ENCODE data around the gene ANKS6. TPM values are rescaled to one million over a fixed set of nuclear protein-coding genes. Genes with fewer than 3 reads are reported as not detected.

The ANKS6 gene
- total and polyA plus RNA-seq, 2 experiments from 2014 or later: 36.9 to 59.0 TPM

DNA sequence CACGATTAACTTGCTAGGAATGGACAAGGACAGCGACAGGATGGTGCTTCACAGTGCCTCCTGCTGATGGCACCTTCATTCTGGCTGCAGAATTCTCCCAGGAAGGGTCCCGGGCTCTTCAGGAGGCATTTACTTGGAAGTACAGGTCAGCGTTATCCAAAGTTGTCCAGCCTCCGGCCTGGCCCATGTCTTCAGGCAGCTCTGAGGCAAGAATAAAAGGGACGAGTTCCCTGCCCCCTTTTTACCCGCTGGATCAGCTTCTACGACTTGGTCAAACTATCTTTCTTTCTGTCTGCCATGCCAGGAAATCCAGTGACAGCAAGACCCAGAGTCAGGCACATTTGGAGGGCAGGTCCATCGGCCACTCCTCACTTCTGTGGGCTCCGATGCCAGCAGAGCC lies 64.3 kb downstream of the ANKS6 start:
- Histone ChIP-seq H3K9me2 (ENCODE audit: insufficient read depth) (no peaks in the 10 kb centered on the region), H4K20me1 (replicated peaks; ENCODE audit: insufficient read depth) (no peaks in the 10 kb centered on the region), H3K4me1 (ENCODE audit: insufficient read depth) (0 out of 2 replicates have a peak, but pooled peaks cover 5% of the 10 kb centered on the region), H3K4me2 (no peak overlapping the region), H3K36me3 (ENCODE audit: insufficient read depth) (no peaks in the 10 kb centered on the region), H2AFZ (no peak overlapping the region), H3K79me2 (replicated peaks; ENCODE audit: insufficient read depth) (no peaks in the 10 kb centered on the region), H3K27me3 (ENCODE audit: insufficient read depth) (no peaks in the 10 kb centered on the region), H3K4me3 (no peak overlapping the region), H3K27ac (ENCODE audit: low read depth) (no peak overlapping the region), H3F3A (replicated peaks; ENCODE audit: low read depth) (no peaks in the 10 kb centered on the region)
- H3K4me3 Mint-ChIP-seq: no peak overlapping the region
- no peak for ATAC-seq
- TF ChIP-seq ZNF331 (CRISPR knock-in tag; IDR thresholded peaks at IDR 0.05; ENCODE audit: low read depth) (no peak), STAT1 (IDR thresholded peaks at IDR 0.05; ENCODE audit: unreplicated experiment) (no peak), NANOG (IDR thresholded peaks at IDR 0.05; ENCODE audit: borderline replicate concordance) (no peak), POLR2AphosphoS5 (IDR thresholded peaks at IDR 0.05; ENCODE audit: low read depth) (no peak), ZNF114 (CRISPR knock-in tag; IDR thresholded peaks at IDR 0.05) (no peak), EZH2 (IDR thresholded peaks at IDR 0.05; ENCODE audit: low read depth, unreplicated experiment) (no peak), CTCF (conservative IDR thresholded peaks at IDR 0.05; ENCODE audit: low read depth in 2 of 2) (peak in 1 of 2 experiments; percentile 16; a peak in 1 of 4 replicates)
- TF ChIP-seq, protein P1, sequence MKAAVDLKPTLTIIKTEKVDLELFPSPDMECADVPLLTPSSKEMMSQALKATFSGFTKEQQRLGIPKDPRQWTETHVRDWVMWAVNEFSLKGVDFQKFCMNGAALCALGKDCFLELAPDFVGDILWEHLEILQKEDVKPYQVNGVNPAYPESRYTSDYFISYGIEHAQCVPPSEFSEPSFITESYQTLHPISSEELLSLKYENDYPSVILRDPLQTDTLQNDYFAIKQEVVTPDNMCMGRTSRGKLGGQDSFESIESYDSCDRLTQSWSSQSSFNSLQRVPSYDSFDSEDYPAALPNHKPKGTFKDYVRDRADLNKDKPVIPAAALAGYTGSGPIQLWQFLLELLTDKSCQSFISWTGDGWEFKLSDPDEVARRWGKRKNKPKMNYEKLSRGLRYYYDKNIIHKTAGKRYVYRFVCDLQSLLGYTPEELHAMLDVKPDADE (IDR thresholded peaks at IDR 0.05): no peak
- TF ChIP-seq, protein P2, sequence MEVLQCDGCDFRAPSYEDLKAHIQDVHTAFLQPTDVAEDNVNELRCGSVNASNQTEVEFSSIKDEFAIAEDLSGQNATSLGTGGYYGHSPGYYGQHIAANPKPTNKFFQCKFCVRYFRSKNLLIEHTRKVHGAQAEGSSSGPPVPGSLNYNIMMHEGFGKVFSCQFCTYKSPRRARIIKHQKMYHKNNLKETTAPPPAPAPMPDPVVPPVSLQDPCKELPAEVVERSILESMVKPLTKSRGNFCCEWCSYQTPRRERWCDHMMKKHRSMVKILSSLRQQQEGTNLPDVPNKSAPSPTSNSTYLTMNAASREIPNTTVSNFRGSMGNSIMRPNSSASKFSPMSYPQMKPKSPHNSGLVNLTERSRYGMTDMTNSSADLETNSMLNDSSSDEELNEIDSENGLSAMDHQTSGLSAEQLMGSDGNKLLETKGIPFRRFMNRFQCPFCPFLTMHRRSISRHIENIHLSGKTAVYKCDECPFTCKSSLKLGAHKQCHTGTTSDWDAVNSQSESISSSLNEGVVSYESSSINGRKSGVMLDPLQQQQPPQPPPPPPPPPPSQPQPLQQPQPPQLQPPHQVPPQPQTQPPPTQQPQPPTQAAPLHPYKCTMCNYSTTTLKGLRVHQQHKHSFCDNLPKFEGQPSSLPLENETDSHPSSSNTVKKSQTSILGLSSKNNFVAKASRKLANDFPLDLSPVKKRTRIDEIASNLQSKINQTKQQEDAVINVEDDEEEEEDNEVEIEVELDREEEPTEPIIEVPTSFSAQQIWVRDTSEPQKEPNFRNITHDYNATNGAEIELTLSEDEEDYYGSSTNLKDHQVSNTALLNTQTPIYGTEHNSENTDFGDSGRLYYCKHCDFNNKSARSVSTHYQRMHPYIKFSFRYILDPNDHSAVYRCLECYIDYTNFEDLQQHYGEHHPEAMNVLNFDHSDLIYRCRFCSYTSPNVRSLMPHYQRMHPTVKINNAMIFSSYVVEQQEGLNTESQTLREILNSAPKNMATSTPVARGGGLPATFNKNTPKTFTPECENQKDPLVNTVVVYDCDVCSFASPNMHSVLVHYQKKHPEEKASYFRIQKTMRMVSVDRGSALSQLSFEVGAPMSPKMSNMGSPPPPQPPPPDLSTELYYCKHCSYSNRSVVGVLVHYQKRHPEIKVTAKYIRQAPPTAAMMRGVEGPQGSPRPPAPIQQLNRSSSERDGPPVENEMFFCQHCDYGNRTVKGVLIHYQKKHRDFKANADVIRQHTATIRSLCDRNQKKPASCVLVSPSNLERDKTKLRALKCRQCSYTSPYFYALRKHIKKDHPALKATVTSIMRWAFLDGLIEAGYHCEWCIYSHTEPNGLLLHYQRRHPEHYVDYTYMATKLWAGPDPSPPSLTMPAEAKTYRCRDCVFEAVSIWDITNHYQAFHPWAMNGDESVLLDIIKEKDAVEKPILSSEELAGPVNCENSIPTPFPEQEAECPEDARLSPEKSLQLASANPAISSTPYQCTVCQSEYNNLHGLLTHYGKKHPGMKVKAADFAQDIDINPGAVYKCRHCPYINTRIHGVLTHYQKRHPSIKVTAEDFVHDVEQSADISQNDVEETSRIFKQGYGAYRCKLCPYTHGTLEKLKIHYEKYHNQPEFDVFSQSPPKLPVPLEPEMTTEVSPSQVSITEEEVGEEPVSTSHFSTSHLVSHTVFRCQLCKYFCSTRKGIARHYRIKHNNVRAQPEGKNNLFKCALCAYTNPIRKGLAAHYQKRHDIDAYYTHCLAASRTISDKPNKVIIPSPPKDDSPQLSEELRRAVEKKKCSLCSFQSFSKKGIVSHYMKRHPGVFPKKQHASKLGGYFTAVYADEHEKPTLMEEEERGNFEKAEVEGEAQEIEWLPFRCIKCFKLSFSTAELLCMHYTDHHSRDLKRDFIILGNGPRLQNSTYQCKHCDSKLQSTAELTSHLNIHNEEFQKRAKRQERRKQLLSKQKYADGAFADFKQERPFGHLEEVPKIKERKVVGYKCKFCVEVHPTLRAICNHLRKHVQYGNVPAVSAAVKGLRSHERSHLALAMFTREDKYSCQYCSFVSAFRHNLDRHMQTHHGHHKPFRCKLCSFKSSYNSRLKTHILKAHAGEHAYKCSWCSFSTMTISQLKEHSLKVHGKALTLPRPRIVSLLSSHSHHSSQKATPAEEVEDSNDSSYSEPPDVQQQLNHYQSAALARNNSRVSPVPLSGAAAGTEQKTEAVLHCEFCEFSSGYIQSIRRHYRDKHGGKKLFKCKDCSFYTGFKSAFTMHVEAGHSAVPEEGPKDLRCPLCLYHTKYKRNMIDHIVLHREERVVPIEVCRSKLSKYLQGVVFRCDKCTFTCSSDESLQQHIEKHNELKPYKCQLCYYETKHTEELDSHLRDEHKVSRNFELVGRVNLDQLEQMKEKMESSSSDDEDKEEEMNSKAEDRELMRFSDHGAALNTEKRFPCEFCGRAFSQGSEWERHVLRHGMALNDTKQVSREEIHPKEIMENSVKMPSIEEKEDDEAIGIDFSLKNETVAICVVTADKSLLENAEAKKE (CRISPR knock-in tag; IDR thresholded peaks at IDR 0.05): no peak
- H3K27ac Mint-ChIP-seq: no peak overlapping the region; the same call in 1 of the 2 replicates
- peak; percentile 7 for DNase-seq (ENCODE audit: low spot score)
- peaks cover 19% of the 10 kb centered on the region for H3K27me3 Mint-ChIP-seq (ENCODE audit: insufficient read depth, low read depth, poor library complexity)
- H3K9me3 Mint-ChIP-seq: no peaks in the 10 kb centered on the region
- H3K4me1 Mint-ChIP-seq: peaks cover 7% of the 10 kb centered on the region
- H3K36me3 Mint-ChIP-seq (ENCODE audit: low read depth): peaks cover 12% of the 10 kb centered on the region; the same call in 2 of the 3 replicates
